Measurements from ENCODE around the gene C3orf80.
"Not testable (repeated sequence)": the region's sequence is repeated elsewhere in the genome, so short reads cannot be mapped to it uniquely, and the experiment has no call there.

The C3orf80 gene

DNA sequence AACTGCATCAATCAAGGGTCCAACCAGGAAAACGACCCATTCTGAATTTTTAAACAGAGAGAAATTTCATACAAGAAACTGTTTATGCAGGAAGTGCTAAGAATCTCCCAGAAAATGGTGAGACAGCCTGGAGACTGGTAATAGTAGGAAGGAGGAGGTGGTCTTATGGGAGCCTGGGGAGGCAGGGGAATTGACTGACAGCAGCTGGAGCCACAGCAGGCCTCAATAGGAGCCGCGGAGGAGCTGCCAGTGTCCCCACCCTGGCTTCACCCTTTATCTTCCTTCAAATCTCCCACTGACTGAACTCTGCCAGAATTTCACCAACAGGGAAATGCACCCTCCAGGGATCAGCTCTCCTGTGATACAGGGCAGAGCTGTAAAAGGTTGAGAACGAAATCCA lies 7.5 kb upstream of the C3orf80 start:
- DNase-seq: no peak

DNA sequence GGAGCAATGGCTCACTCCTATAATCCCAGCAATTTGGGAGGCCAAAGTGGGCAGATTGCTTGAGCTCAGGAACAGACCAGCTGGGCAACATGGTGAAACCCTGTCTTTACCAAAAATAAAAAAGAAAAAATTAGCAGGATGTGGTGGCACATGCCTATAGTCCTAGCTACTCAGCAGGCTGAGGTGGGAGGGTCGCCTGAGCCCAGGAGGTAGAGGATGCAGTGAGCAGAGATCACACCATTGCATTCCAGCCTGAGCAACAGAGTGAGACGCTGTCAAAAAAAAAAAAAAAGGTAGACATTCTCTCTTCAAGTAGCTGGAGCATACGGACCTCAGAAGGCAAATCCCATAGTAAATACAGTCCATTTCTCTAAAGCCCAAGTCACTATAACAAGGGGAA lies 7.1 kb upstream of the C3orf80 start:
- no peak for DNase-seq

DNA sequence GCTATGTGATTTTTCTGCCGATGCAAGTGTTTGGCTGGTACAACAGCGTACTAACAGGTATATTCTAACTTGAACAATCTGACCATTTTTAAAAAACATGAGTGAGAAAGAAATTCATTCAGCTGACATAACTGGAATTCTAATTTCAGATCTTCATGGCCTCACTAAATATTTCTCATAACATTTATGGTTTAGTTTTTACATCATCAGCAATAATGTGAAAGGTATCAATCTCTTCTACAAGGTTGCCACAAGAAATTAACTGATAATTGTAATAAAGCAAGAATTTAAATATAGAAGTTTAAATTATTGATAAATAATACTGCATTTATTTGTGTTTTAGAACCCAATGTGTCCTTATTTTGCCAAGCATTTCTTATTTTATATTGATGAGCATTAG lies 5.2 kb upstream of the C3orf80 start:
- DNase-seq: no peak

DNA sequence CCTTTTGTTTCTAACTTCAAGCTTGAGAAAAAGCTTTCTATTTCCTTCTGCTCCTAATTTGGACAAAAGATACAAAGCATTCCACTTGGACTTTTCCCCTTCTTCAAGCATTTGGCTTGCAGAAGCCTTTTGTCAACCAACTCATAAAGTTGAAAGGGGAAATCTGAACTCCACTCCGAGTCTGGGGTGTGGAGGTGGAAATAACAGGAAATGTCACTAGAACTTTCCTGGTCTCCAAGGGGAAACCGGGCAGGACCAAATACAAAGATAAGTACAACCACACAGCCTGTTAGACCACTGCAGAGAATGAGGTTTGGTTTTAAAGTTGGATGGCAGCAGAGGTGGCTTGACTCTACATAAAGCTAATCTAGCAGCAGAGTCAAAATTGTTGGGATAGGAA lies 4.2 kb upstream of the C3orf80 start:
- DNase-seq: no peak

DNA sequence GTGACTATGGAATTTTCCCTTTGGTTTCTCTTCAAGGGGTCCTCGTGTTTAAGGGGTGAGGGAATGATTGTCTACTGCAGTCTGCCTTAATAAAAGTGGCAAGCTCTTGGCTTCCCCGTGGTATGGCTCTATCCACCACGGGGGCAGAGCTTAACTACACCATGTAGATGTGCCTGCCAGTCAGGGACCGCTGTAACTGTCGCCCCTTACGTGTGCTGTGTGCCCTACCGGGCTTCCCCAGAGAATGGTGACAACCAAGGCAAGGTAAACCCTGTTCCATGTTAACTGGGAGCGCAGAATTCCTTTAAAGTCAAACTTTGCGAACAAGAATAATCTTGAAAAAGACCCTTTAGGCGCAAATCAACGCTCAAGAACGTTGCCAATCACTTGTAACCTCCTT lies 966 bp upstream of the C3orf80 start:
- no peak for DNase-seq

DNA sequence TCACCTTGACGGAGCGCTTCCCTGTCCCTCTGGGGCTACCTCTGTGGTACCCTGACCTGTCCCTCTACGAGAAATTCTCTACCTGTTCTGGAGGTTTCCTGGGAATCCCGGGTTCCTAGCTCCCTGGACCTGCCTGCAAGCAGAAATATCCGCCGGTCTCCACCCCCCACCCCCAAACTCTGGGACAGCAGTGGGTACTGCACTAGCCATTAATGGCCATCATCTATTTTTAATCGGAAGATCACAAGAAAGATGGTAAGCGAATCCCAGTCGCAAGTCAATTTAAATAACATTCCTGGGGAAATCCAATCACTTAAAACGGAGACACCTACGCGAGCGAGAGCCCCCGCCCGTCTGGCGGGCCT lies 429 bp upstream of the C3orf80 start:
- DNase-seq: no peak

DNA sequence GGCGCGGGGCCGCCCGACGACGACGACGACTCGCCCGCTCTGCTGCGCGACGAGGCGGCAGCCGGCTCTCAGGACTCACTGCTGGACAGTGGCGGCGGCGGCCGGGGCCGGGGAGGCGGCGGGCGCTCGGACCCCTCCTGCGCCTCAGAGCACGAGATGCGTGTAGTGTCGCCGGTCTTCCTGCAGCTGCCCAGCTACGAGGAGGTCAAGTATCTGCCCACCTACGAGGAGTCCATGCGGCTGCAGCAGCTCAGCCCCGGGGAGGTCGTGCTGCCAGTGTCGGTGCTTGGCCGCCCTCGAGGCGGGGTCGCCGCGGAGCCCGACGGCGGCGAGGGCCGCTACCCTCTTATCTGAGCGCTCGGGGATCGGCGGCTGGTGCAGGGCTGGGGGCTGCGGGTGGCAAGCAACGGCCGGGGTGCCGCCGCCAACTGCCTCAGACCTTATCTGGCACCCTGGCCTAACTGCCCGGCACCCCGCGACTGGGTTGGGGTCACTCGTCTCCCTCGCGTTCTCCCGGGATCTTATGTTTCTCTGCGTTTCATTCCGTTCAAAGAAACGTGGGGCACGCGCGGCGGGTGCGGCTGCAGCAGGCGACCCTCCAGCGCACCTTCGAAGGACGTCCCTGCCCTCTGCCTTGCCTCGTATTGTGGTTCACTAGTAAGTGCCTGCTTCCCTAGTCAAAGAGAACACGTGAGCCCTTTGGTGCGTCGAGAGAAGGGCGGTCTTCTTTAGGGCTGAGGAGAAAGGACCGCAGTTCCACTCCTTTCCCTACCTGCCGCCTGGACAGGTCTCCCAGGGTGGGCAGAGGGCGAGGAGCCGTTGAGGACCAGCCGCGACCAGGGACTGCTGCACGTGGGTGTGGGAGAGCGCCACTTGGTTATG lies 1.0 kb downstream of the C3orf80 start:
- peak; percentile 60 for DNase-seq

DNA sequence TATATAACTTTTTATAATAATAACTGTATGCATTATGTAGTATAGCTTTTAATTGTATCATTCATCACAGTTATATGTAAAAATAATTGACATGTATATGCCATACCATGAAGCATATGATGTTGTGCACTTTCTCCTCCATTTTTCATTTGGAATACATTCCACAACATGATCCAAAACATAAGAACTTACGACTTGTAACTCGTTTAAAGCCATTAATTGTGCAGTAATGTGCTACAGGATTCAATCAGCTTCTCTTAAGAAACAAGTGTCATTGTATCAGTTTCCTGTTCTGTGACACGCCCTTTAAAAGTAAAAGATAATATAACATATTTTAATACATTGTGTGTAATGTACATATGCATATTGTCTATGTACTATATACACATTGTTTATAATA lies 2.2 kb downstream of the C3orf80 start:
- DNase-seq: no peak

DNA sequence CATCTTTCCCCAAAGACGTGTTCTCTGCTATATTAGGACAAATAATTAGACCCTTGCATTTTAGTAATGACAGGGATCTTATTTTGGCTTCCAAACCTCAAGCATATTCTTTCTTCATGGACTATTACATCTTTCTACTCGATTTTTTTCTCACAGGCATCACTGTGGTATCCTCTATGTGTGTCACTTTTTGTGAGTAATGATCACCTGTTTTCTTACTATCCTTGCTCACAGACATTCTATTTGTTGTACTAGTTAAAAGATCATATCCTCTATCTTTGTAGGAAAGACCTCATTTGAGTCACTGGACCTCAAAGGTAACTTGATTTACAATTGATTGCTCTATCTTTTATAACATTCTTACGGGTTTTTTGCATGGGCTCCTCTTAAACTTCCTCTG lies 6.8 kb downstream of the C3orf80 start:
- DNase-seq: no peak

DNA sequence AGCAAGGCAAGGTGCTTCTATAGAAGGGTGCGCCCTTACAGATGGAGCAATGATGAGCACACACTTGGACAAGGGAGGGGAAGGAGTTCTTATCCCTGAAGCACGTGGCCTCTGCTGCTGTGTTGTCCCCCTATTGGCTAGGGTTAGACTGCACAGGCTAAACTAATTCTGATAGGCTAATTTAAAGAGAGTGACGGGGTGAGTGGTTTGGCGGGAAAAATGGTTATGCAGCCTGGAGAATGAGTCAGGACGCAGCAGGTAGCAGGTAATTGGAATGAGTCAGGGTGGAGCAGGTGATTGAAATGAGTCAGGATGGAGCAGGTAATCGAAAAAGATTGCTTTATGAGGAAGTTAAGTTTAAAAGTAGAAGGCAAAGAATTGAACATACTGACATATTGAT lies 15.5 kb downstream of the C3orf80 start:
- DNase-seq: not testable (repeated sequence)

DNA sequence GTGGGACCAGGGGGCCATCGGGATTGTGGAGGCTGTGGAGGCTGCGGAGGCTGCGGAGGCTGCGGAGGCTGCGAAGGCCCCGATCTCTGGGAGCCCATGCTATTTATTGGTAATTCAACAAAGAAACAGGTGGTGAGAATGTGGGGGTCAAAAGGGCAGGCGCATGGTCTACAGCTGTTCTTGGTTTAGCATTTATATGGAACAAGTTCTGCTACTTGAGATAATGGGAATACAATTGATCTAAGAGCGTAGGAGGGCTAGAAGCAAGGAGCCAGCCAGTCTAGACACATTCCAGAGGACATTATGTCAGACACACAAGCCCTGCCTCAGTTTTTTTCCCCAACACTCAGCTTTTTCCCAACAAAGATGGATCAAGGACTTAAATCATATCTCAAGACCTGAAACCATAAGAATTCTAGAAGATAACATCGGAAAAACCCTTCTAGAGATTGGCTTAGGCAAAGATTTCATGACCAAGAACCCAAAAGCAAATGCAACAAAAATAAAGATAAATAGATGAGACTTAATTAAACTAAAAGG lies 20.1 kb downstream of the C3orf80 start:
- no peak for DNase-seq

DNA sequence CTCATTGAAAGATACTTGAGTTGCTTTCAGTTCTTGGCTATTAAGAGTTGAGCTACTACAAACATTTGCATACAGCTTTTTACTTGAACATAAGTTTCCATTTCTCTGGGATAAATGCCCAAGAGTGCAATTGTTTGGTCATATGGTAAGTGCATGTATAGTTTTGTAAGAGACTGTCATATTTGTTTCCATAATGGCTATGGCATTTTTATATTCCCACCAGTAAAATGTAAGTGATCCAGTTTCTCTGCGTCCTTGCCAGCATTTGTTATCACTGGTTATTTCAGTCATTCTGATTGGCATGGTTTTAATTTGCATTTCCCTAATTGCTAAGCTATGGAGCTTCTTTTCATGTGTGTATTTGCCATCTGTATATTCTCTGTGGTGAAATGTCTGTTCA lies 22.5 kb downstream of the C3orf80 start:
- DNase-seq: no peak

DNA sequence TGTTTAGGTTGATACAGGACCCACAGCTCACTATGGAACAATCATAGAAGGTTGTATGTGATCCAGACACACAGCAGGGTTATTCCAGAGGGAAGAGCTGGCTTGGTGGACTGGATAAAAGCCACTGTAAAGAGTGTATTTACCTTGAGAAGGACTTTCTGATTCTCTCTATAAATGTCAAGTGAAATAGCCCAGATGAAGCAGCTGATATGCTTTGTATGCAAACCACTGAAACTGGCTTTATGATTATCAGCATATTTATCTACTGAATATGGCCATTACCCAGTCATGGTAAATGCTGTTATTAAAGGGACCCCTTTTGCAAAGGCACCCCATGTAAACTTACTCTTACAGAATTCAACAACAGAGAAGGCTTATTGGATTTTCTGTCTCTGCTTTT lies 28.1 kb downstream of the C3orf80 start:
- DNase-seq: no peak

DNA sequence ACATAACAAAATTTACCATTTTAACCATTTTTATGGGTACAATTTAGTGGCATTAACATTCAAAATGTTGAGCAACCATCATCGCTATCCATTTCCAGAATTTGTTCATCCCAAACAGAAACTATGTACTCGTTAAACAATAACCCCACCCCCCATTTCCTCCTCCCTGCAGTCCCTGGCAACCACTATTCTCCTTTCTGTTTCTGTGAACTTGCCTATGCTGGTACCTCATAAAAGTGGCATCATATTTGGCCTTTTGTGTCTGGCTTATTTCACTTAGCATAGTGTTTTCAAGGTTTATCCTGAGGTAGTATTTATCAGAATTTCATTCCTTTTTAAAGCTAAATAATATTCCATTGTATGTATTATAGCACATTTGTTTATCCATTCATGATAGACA lies 32.4 kb downstream of the C3orf80 start:
- DNase-seq: no peak

DNA sequence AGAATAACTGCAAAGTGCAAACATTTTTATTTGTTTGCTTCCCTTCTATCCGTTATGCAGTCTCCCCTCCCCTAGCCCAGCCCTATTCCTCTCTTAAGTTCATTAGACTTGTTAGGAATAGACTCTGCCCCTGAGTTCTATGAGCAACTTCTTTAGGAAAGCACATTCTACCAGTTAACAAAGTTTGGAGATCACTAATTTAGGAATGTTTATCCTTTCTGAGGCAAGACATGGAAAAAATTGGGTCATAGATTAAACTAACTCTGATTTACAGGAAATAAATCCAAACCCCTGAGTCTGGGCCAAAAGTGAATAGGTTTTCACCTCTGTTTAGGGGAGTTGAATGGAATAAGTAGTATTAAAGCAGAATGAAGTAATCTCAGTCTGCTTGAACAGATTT lies 34.4 kb downstream of the C3orf80 start:
- no peak for DNase-seq

DNA sequence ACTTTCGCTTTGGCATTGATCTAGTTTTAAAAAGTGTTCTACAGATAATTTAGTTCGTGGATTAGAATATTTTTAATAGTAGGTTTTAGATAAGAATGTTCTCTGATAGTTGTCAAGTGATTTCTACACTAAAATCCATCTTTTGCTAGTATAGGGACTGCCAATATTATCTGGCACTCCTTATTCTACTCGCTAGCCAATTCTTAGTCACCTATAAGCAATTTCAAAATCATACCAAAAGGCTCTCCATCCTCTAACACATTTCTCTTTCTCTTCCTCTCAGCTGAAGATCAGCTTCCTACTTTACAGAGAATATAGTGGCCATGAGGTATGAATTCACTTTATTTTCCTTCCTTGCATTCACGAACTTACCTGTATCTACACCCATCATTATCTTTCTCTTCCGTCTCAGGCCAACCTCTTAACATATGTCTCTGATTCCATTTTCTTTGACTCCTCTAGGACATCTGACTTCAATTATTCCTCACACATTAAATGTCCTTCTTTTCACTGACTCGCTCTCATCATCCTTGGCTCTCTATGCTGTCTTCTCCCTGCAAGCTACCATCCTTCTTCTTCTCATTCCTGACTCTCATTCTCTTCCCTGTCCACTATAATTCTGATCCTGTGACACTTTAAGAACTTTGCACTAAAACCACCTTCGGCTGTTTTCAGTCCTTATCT lies 35.5 kb downstream of the C3orf80 start:
- no peak for DNase-seq

DNA sequence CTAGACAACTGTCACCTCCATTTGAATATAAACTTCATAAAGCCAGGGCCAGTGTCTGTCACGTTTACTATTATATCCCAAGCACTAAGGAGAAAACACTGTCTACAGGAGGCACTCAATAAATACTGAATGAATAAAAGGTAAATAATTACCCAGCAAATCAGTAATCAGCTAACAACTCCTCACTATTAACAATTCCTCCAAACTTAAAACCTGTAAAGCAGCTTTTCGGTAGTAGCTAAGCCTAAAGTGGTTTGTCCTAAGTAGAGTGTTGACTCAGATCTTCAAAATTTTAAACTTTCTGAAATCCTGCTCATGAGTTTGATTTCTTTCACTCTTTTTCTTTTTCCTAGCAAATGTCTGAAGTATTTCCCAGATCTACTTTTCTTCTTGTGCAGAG lies 39.9 kb downstream of the C3orf80 start:
- no peak for DNase-seq
